GM19372 (cell line): Measurements from ENCODE around the gene OR2B2.

ENCODE experiments used
- ATAC-seq: cut with Tn5 transposase; IDR thresholded peaks from one replicate; pipeline ENCODE4 v1.9.1; 2021; ENCODE audit warnings: mild to moderate bottlenecking, low read depth, moderate library complexity; ENCODE audit not compliant: unreplicated experiment

Gene OR2B2

DNA sequence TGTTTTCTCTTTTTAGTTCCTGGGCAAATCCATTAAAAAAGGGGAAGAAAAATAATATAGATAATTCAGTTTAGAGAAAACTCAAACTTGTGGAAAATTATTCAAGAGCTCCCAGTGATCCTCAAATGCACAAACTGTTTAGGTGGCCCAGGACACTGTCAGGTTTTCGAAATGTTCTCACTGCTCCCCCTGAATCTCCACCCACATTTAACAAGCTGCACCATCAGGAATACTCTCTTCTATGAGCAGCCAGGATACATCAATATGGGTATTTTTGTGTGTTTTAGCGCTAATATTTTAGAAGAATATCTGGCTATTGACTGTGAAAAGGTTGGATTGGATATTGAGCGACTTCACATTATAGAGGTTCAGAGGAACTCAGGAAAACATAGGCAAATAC, 43.9 kb downstream of the OR2B2 start:
- no peak for ATAC-seq

DNA sequence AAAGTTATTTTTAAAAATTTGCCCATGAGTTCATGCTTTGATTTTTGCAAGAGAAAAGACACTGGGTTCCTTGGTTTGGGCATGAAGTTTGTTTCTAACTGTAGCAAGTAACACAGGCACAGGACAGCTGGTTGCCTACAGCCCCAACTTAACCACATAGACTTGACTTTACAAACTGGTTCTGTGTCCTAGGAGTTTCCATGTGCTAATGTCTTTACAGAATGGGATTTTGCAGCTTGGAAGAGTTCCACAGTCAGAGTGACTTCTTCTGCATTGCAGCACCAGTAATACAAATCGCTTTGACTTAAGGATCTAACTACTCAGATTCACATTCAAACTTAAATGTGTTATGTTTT, 44.3 kb downstream of the OR2B2 start:
- no peak for ATAC-seq

DNA sequence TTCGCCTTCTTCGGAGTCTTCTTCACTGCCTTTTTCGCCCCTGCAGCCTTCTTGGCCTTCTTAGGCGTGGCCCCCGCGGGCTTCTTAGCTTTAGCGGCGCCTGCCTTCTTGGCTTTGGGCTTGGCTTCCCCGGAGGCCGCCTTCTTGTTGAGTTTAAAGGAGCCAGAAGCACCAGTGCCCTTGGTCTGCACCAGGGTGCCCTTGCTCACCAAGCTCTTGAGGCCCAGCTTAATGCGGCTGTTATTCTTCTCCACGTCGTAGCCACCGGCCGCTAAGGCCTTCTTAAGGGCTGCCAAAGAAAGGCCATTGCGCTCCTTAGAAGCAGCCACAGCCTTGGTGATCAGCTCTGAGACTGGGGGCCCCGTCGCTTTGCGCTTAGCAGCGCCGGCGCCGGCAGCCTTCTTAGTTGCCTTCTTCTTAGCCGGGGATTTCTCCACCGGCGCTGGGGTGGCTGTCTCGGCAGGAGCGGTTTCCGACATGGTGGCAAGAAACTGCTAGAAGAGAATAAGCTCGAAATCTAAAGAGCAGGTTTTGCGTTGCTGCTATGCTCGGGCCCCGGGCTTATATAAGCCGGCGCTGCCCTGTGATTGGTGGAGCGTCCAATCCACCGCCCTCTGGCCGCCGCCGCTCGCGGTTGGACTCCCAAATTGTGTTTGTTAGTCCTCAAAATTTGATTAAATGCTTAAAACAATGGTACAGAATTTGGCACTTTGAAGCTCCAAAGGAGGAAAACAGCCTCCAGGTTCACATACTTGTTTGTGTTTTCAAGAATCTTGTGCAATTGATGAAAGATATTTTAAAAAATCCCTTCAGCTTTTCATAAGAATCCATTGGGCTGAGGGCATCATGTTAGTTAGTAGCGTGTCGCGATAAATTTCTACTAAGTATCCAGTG, 44.9 kb downstream of the OR2B2 start:
- ATAC-seq: no peak

DNA sequence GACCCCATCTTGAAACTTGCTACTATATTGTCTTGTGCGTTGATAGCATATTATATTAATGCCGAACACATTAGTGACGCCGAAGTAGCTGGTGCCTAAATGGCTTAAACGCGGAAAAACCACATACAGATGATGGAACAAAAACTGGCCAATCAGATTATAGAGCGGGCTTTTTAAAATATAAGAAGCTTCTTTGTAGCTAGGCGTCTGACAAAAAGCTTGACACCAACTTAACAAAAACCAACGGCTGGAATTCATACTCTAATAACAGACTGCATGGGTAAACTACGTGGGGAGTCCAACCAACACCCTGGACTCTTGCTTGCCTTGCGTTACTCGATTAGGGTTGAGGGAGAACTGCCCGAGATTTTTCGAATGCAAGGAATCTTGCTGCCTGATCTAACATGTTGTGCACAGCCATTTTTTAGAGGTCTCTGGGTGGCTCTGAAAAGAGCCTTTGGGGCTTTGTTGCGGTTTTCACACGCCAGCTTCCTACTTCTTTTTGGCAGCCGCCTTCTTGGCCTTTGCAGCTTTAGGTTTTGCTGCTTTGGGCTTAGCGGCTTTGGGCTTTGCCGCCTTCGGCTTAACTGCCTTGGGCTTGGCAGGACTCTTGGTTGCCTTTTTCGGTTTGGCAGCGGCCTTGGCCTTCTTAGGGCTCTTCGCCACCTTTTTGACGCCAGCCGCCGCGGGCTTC, 45.7 kb downstream of the OR2B2 start:
- ATAC-seq: no peak

DNA sequence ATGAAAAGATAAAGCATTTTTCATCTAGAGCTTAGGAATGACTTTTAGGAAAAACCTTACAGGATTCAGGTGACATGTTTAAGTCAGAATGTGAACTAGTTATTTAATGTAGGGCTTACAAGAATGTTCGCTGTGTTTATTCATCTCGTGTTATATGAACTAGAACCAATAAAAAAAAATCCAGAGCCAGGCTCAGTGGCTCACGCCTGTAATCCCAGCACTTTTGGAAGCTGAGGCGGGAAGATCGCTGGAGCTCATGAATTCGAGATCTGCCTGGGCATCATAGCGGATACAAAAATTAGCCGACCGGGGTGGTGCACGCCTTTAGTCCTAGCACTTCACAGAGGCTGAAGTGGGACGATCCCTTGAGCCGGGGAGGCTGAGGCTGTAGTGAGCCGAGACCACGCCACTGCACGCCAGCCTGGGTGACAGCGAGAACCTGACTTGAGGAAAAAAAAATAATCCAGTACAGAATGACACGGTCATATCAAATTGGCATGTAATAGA, 46.3 kb downstream of the OR2B2 start:
- ATAC-seq: no peak

DNA sequence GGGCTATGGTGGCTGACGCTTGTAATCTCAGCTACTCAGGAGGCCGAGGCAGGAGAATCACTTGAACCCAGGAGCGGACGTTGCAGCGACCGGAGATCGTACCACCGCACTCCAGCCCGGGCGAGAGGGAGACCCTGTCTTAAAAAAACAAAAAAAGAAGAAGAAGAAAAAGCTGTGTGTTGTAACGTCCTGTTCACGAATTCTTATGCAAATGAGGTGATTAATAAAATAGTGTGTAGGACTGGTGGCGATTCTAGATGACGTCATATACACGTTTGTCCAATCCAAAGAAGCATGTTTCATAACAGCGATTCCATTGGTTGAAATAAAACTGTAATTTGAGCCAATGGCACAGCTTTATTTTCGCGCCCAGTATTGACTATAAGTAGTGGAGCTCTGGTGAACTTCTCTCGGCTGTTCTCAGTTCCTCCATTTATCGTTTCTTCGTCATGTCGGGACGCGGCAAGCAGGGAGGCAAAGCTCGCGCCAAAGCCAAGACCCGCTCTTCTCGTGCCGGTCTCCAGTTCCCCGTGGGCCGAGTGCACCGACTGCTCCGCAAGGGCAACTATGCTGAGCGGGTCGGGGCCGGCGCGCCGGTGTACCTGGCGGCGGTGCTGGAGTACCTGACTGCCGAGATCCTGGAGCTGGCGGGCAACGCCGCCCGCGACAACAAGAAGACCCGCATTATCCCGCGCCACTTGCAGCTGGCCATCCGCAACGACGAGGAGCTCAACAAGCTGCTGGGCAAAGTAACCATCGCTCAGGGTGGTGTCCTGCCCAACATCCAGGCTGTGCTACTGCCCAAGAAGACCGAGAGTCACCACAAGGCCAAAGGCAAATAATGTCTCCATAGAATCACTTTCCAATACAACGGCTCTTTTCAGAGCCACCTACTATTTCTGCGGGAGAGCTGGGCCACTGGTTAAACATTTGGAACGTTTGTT, 47.0 kb downstream of the OR2B2 start:
- peak; percentile 57 for ATAC-seq

DNA sequence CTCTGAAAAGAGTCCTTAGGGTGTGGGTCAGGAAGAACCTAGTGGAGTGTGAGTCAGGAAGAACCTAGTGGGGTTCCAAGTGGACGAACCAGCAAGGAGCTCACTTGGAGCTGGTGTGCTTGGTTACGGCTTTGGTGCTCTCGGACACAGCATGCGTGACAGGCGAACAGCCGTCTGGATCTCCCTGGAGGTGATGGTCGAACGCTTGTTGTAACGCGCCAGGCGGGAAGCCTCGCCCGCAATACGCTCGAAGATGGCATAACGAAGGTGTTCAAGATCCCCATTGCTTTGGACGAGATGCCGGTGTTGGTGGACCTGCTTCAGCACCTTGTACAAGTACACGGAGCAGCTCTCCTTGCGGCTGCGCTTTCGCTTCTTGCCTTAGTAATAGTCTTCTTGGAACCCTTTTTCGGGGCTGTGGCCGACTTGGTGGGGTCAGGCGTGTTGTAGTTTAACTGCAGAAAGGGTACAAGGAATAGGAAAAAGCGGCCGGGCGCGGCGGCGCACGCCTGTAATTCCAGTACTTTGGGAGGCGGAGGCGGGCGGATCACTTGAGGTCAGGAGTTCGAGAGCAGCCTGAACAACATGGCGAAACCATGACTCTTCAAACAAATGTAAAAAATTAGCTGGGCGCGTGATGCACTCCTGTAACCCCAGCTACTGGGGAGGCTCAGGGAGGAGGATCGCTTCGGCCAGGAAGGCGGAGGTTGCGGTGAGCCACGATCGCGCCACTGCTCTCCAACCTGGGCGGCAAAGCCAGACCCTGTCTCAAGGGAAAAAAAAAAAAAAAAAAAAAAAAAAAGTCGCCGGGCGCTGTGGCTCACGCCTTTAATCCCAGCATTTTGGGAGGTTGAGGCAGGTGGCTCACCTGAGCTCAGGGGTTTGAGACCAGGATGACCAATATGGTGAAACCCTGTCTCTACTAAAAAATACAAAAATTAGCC, 48.0 kb downstream of the OR2B2 start:
- no peak for ATAC-seq

DNA sequence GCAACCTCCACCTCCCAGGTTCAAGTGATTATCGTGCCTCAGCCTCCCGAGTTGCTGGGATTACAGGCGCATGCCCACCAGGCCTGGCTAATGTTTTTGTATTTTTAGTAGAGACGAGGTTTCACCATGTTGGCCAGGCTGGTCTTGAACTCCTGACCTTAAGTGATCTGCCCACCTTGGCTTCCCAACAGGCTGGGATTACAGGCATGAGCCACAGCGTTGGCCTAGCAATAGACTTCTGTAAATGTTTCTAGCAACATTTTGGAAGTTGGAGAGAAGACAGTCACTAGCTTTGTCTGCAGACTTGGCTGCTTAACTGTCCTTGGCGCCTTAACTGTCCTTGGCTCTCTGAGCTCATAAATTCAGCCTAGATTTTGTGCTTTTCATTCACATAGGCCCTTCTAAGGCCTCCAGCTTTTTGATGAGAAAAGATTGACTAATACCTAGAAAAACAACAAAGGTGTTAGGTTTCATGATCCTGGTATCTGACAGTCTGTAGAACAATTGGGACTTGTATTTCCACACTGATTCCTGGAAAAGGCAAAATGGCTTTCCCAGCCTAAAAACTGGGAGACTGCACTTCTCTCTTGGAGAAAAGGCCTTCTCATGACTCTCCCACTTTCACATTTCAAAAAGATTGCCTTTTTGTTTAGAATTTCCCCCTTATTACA, 49.7 kb downstream of the OR2B2 start:
- no peak for ATAC-seq

DNA sequence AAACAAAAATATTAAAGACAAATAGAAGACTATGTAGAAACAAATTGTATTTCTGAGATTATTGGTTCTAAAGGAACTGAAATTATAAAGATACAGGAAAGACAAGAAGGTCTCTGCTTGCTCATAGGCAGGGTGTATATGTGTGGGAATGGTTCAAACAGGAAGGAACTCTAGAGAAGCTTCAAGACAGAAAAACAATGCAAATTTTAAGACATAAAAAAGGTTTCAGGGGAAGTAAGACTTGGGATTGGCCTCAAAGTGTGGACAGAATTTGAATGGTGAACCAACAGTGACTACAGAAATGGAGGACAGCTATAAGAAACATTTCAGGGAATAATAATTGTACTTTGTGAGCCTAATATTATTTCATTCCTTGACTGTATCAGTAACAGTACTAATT, 50.3 kb downstream of the OR2B2 start:
- ATAC-seq: no peak

DNA sequence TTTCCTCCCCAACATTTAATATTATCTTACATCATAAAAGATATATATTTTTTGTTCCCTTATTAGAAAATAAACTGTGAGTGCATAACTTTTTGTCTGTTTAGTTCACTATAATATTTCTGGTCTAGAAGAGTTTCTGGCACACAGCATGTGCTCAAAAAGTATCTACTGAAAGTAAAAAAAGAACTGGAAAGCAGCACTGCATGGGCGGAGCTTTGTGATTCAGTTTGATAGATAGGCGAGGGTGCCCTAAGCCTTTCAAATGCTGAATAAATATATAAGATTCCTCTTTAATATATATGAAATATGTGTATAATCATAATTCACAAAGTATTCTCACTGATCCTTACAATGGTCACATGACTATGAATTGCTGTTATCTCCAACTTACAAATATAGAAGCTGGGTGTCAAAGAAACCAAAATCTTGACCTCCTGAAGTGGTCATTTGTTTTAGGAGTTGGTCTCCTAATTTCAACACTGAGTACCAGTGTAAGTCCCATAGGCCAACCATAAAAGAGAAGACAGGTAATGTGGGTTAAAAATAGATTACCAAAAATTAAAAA, 50.8 kb downstream of the OR2B2 start:
- ATAC-seq: no peak
